C4-2B (cell line): Measurements from ENCODE around the gene ADSS1.

Experiments
- ZFX ChIP-seq: fragments of 450-650 bp; IDR thresholded peaks from 2 replicates; pipeline ENCODE4 v1.6.1; 2017
- TF ChIP-seq, protein P1 (sequence below): fragments of 450-650 bp; conservative IDR thresholded peaks from 2 replicates; pipeline ENCODE4 v1.5.1; 2017; ENCODE audit warnings: mild to moderate bottlenecking

DNA sequence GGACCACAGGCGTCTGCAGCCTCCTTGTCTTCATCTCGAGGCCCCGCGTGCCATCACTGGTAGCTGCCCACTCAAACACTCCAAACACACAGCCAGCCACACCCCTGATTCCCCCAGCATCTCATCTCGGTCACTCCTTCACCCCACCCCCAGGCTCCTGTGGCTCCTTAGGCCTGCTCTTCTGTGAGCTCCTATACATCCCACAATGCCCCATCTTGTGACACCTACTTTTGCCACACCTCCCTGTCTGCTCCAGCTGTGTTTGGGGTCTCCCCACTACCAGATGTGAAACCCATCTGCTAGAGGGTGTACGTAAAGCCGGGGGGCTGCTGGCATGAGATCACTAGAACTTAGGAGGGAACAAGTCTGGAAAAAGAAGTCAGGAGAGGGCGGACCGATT lies 67.4 kb downstream of the ADSS1 start:
- TF ChIP-seq, protein P1, sequence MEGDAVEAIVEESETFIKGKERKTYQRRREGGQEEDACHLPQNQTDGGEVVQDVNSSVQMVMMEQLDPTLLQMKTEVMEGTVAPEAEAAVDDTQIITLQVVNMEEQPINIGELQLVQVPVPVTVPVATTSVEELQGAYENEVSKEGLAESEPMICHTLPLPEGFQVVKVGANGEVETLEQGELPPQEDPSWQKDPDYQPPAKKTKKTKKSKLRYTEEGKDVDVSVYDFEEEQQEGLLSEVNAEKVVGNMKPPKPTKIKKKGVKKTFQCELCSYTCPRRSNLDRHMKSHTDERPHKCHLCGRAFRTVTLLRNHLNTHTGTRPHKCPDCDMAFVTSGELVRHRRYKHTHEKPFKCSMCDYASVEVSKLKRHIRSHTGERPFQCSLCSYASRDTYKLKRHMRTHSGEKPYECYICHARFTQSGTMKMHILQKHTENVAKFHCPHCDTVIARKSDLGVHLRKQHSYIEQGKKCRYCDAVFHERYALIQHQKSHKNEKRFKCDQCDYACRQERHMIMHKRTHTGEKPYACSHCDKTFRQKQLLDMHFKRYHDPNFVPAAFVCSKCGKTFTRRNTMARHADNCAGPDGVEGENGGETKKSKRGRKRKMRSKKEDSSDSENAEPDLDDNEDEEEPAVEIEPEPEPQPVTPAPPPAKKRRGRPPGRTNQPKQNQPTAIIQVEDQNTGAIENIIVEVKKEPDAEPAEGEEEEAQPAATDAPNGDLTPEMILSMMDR: no peak
- no peak for TF ChIP-seq ZFX
